ENCODE measurements around the gene INHBC. TPM values are rescaled to one million over a fixed set of nuclear protein-coding genes. Genes with fewer than 3 reads are reported as not detected.

Gene INHBC
- total and polyA plus RNA-seq, 7 donors: 0.05 to 0.21 (median 0.18) TPM; not detected in 4

- Histone ChIP-seq H3K4me3 (no peak overlapping the region), H3K27me3 (ENCODE audit: insufficient read depth in 3 of 3, low read length in 2 of 3) (no peaks in the 10 kb centered on the region), H3K9me3 (no peaks in the 10 kb centered on the region), H3K4me1 (peaks cover 17% of the 10 kb centered on the region), H3K36me3 (ENCODE audit: insufficient read depth in 1 of 2, low read depth in 1 of 2) (no peaks in the 10 kb centered on the region), H3K27ac (no peak overlapping the region)
- no peak for TF ChIP-seq CTCF (IDR thresholded peaks at IDR 0.05)
- no peak for ATAC-seq
- no peak for DNase-seq
- WGBS, 3 donors: 94 to 99% (median 96%) methylated on average over 7 of the region's 7 CpGs
- intact Hi-C loops (cut with DNase I): no loop called here
Observed at GRCh38 chr12:57449375-57449774, 14.8 kb downstream of the INHBC start.

GRCh38 chr12:57450057-57450456 lies 15.5 kb downstream of the INHBC start:
- DNase-seq (no peak), ATAC-seq (no peak)
- WGBS, 3 donors: 79 to 98% (median 89%) methylated on average over 3 of the region's 3 CpGs
- no peaks in the 10 kb centered on the region for H3K9me3 ChIP-seq
- no peak overlapping the region for H3K4me3 ChIP-seq
- no peak for TF ChIP-seq CTCF (IDR thresholded peaks at IDR 0.05)
- no peak overlapping the region for H3K27ac ChIP-seq
- peaks cover 22% of the 10 kb centered on the region for H3K4me1 ChIP-seq
- H3K36me3 ChIP-seq (ENCODE audit: insufficient read depth in 1 of 2, low read depth in 1 of 2): no peaks in the 10 kb centered on the region
- H3K27me3 ChIP-seq (ENCODE audit: insufficient read depth in 3 of 3, low read length in 2 of 3): no peaks in the 10 kb centered on the region
- intact Hi-C loops (cut with DNase I): loop anchor here in 1 of 2 donors (5.0 kb wide), 1 partner anchor 148 kb away; no protein-coding TSS in a partner anchor

DNA sequence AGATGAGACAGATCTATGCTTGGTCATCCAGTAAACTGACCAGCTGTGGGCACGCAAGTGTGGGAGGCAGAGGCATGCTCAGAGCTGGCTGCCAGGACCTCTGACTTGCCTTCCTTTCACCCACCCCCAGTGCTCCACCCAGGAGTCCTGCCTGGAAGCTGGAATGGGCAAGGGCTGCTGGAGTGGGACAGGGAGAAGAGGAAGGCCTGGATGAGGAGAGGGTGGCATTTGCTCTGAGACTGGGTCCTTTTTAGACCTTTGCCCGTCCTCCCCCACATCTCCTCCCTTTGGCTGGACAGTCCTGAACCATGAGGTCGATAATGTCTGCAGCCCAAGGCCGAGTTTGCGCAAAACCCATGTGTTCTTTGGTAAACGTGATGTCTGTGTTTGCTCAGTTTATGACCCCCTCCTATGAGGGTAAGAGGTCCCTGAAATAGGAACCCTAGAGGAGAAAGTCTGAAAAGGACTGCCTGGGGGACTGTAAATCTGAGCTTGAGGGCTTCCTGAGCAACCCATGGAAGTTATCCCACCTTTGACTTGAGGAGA lies 16.7 kb downstream of the INHBC start:
- 77 to 85% (median 78%) methylated on average over 6 of the region's 6 CpGs for WGBS, 3 donors
- Histone ChIP-seq H3K9me3 (no peaks in the 10 kb centered on the region), H3K4me1 (peaks cover 34% of the 10 kb centered on the region), H3K36me3 (ENCODE audit: insufficient read depth in 1 of 2, low read depth in 1 of 2) (no peaks in the 10 kb centered on the region), H3K27ac (no peak overlapping the region), H3K4me3 (no peak overlapping the region), H3K27me3 (ENCODE audit: insufficient read depth in 3 of 3, low read length in 2 of 3) (no peaks in the 10 kb centered on the region)
- intact Hi-C loops (cut with DNase I): loop anchor here in 1 of 2 donors (5.0 kb wide), 1 partner anchor 149 kb away; no protein-coding TSS in a partner anchor
- DNase-seq (no peak), ATAC-seq (no peak)
- no peak for TF ChIP-seq CTCF (IDR thresholded peaks at IDR 0.05)

DNA sequence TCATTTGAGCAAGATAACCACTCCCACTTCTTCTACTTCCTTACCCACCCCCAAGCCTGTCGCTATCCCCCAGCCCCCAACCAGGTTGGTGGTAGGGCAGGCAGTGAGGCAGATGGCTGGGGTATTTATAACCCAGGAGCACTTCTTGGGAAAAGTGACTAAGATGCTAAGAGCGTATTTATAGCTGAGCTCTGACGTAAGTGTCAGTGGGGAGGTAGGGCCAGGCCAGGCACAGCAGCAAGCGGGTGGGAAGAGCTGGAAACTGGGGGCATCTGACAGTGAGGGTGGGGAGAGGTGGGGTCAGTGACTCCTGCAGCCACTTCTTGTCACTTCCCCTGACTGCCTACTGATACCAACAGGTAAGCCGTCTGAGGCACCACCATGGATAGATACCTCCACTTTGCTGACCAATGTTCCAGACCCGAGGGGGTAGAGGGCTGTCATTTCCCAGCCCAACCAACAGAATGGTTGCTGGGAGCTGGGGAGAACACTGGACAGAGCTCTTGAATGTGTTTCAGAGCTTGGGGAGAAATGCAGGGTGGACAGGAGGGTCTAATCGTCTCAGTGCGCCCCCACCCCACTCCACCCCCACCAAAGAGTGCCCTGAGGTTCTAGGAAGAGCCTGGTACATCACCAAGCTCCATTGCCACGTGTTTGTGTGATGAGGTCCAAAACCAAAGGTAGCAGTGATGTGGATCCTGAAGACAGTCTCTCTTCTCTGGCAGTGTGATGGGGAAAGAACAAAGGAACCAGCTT lies 17.8 kb downstream of the INHBC start:
- Histone ChIP-seq H3K27me3 (ENCODE audit: insufficient read depth in 3 of 3, low read length in 2 of 3) (no peaks in the 10 kb centered on the region), H3K4me1 (peaks cover 35% of the 10 kb centered on the region), H3K9me3 (no peaks in the 10 kb centered on the region), H3K4me3 (peak overlapping the region; percentile 39), H3K36me3 (ENCODE audit: insufficient read depth in 1 of 2, low read depth in 1 of 2) (no peaks in the 10 kb centered on the region), H3K27ac (peak overlapping the region; percentile 87)
- peak; percentile 38 to 64 for DNase-seq
- ATAC-seq: peak; percentile 79 to 88 (median 83)
- intact Hi-C loops (cut with DNase I): loop anchor here (2.0 to 5.0 kb wide), 2 partner anchors 146 to 150 kb away; no protein-coding TSS in a partner anchor
- TF ChIP-seq CTCF (IDR thresholded peaks at IDR 0.05): no peak
- 7 to 13% (median 9%) methylated on average over 9 of the region's 9 CpGs for WGBS, 3 donors
